A549 treated with Hydrocortisone at 1 μM for 4 hours (cell line): ENCODE results near the gene GYPB. TPM values are rescaled to one million over a fixed set of nuclear protein-coding genes. Genes with fewer than 3 reads are reported as not detected.

Experiments used
- total RNA-seq: library from RNA; stranded (reverse); fragments of 200-300 nt; extraction: Qiagen RNA extraction; gene quantifications from 5 replicates; pipeline ENCODE4 v1.2.3, GENCODE V29; 2022

Gene GYPB
- total RNA-seq, result not detected in 5 replicates

GRCh38 chr4:144019277-144019676 is at the start of gene GYPB:
GYPB (minus strand) TSS chr4:144019380; CDS start chr4:144019287, 93 bp downstream.

Other genes with a start within 250 kb of the GYPB start
- not detected in 5 replicates for gene GYPE, start 113.8 kb downstream of the GYPB start, total RNA-seq
- gene GYPA, start 121.3 kb upstream of the GYPB start, total RNA-seq, result not detected in 5 replicates